Measurements from ENCODE around the gene GNAZ.

The GNAZ gene

GRCh38 chr22:23155143-23155542, 84.8 kb downstream of the GNAZ start:
- no peak for DNase-seq (ENCODE audit: low spot score)

GRCh38 chr22:23155831-23156230, 85.5 kb downstream of the GNAZ start:
- no peak for DNase-seq (ENCODE audit: low spot score)

GRCh38 chr22:23156286-23156685, 86.0 kb downstream of the GNAZ start:
- DNase-seq (ENCODE audit: low spot score) = no peak

- DNase-seq (ENCODE audit: low spot score) = no peak
Observed at GRCh38 chr22:23157560-23158515, 87.5 kb downstream of the GNAZ start.

GRCh38 chr22:23158516-23159290, 88.4 kb downstream of the GNAZ start:
- no peak for DNase-seq (ENCODE audit: low spot score)

- DNase-seq (ENCODE audit: low spot score) = no peak
Observed at GRCh38 chr22:23159291-23159630, 88.9 kb downstream of the GNAZ start.

GRCh38 chr22:23161029-23161428, 90.7 kb downstream of the GNAZ start:
- no peak for DNase-seq (ENCODE audit: low spot score)

GRCh38 chr22:23161574-23161973, 91.3 kb downstream of the GNAZ start:
- no peak for DNase-seq (ENCODE audit: low spot score)

GRCh38 chr22:23163665-23164064, 93.3 kb downstream of the GNAZ start:
- no peak for DNase-seq (ENCODE audit: low spot score)

GRCh38 chr22:23164091-23164490, 93.8 kb downstream of the GNAZ start:
- DNase-seq (ENCODE audit: low spot score) = no peak

GRCh38 chr22:23166042-23166831, 95.9 kb downstream of the GNAZ start:
- DNase-seq (ENCODE audit: low spot score) = no peak

GRCh38 chr22:23166841-23167616, 96.7 kb downstream of the GNAZ start:
- DNase-seq (ENCODE audit: low spot score) = no peak

- no peak for DNase-seq (ENCODE audit: low spot score)
Observed at GRCh38 chr22:23168391-23169042, 98.2 kb downstream of the GNAZ start.

GRCh38 chr22:23169043-23169406, 98.7 kb downstream of the GNAZ start:
- no peak for DNase-seq (ENCODE audit: low spot score)

Data from activated CD4-positive, alpha-beta T cell treated with anti-CD3 and anti-CD28 coated beads, Interleukin-2, Interleukin-4, amounts not matched to agents 100 ng/mL and 50 ng/mL, durations not matched to agents 16 hours and 8 hours (primary cell).